ENCODE measurements around the gene PCK1.

DNA sequence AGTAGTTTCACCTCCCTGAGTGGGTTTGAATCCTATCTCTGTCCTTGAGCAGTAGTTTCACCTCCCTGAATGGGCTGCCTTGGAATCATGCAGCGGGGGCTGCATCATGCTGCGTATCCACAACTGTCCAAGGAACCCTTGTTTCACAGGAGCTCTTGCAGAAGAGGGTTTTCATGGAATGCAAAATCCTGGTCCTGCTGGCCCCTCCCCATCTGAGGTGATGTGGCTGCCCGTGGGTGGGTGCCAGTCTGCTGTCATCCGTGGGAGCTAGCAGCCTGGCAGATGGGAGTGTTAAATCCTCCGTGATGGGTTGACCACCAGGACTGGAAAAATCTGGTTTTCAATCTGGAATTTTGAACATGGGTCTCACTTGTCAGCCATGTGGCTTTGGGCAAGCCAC, 37.6 kb downstream of the PCK1 start:
- TF ChIP-seq, protein P1, sequence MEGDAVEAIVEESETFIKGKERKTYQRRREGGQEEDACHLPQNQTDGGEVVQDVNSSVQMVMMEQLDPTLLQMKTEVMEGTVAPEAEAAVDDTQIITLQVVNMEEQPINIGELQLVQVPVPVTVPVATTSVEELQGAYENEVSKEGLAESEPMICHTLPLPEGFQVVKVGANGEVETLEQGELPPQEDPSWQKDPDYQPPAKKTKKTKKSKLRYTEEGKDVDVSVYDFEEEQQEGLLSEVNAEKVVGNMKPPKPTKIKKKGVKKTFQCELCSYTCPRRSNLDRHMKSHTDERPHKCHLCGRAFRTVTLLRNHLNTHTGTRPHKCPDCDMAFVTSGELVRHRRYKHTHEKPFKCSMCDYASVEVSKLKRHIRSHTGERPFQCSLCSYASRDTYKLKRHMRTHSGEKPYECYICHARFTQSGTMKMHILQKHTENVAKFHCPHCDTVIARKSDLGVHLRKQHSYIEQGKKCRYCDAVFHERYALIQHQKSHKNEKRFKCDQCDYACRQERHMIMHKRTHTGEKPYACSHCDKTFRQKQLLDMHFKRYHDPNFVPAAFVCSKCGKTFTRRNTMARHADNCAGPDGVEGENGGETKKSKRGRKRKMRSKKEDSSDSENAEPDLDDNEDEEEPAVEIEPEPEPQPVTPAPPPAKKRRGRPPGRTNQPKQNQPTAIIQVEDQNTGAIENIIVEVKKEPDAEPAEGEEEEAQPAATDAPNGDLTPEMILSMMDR (IDR thresholded peaks at IDR 0.05) = no peak
- TF ChIP-seq ZFX (IDR thresholded peaks at IDR 0.05; ENCODE audit: borderline replicate concordance) = no peak
